Measurements from ENCODE around the gene ASTN2.
"Not testable (repeated sequence)": the region's sequence is repeated elsewhere in the genome, so short reads cannot be mapped to it uniquely, and the experiment has no call there.

ASTN2 gene

DNA sequence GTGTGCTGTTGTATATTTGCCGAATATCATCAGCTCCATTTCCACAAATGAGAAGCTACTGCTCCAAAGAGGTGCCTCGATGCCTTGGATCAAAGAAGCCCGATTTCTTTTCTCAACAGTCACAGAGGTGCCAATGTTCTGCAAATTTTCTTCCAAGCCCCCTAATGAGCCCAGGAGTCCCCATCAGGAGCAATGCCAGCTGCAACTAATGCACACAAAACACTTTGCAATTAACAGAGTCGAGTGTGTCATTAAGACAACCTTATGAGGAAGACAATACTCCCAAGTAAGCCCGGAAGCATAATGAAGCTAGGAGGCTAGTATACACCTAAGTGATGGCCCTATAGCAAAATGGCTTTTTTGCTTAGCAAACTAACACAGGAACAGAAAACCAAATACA, 480.7 kb downstream of the ASTN2 start:
- DNase-seq (ENCODE audit: low read depth in 1 of 2, low spot score in 1 of 2) = no peak

DNA sequence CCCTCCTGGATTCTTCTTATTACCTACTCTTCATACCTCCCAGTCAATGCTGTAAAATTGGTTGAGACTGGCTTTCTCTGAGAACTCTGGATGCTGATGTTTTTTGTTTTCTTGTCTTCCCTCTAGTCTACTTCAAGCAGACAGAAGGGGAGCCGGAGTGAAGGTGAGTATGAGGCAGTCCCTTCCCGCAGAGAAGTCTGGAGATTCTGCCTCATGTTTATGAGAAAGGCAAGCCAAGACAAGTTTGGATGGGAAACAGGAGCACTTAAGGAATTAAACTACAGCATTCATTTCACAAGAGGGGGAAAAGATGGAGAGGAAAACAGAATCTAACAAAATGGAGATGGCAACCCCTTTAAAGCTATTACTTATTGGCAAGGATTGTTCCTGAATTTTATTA, 481.6 kb downstream of the ASTN2 start:
- no peak for DNase-seq (ENCODE audit: low read depth in 1 of 2, low spot score in 1 of 2)

DNA sequence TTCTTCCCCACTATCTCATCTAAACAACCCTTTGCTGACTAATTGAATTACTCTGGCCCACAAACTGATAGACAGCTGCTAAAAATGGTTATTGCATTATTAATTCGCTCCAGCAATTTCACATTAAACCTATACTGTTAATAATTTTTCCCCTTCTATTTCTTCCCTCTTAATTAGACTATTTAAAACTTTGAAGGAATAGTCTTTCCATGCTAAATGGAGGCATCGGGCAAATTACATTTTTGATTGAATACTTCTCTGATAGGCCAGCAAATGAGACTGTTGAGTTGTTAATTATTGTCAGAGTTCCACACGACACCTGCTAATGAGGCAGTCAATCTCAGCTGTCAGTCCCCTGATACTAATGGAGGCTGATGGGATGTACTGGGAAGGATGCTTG, 485.2 kb downstream of the ASTN2 start:
- DNase-seq (ENCODE audit: low read depth in 1 of 2, low spot score in 1 of 2) = no peak

DNA sequence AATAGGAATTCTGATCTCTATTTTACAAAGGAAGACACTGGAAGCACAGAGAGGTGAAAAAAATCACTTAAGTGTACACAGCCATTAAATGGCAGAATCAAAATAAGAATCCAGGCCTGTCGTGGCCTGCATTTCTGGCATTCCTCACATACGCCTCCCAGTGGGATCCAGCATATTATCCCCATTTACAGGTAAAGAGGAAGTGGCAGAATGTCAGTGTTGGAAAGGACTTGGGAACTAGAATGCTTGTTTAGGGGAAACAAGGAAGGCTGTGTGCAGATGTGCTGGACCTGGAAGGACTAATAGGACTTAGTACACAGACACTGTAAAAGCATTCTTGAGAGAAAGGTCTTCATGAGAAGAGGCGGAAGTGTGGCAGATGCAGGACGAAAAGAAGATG, 486.0 kb downstream of the ASTN2 start:
- DNase-seq (ENCODE audit: low read depth in 1 of 2, low spot score in 1 of 2) = no peak

DNA sequence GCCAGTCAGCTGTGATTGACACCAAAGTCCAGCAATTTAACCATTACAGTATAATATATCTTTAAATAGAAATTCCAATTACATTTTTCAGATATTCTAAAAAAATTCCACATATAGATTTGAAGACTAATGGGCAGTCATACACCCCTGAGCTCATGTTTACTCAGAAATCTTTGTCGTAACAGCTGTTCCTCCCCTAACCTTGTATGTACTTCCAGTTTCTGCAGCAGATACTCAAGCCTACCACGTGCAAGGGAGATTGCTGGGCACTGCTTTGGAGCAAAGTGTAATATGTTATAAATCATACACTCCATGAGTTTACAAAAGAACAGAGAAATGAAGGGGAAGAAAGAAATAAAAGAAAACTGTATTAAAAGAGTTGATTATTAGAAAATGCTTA, 486.6 kb downstream of the ASTN2 start:
- DNase-seq (ENCODE audit: low read depth in 1 of 2, low spot score in 1 of 2) = no peak

DNA sequence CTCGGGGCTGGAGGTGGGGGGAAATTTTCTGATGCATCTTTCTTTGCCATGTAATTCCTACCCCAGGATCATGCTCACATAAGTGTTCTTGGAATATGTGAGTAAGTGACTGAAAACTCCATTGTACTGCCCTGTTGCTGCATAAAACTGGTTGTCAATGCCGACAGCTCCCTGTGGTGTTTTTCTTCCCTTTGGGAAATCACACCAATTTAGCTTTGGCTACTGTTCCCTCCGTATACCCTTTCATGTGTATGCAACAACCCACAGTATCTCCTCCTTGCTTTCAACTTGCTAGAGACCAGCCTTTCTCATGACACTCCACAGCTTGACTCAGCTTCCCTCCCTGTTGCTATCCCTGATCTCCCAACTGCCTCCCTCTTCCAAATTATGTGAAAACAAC, 487.1 kb downstream of the ASTN2 start:
- no peak for DNase-seq (ENCODE audit: low read depth in 1 of 2, low spot score in 1 of 2)

DNA sequence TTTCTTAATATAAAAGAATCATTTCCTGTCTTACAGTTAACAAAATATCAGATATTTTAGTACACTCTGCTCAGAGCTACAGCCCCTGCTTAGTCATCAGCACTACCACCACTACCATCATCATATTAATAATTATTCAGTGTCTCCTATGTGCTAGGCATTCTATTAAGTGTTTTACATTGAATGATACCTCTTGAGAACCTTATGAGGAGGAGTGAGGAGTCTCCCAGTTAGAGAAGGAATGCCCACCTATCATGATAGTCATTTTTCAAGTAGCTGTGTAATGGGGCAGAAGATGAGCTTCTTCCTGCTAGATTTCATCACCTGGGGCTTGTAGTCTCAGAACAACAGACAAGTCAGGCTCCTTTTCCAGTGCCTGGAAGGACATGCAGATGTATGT, 489.7 kb downstream of the ASTN2 start:
- no peak for DNase-seq (ENCODE audit: low read depth in 1 of 2, low spot score in 1 of 2)

DNA sequence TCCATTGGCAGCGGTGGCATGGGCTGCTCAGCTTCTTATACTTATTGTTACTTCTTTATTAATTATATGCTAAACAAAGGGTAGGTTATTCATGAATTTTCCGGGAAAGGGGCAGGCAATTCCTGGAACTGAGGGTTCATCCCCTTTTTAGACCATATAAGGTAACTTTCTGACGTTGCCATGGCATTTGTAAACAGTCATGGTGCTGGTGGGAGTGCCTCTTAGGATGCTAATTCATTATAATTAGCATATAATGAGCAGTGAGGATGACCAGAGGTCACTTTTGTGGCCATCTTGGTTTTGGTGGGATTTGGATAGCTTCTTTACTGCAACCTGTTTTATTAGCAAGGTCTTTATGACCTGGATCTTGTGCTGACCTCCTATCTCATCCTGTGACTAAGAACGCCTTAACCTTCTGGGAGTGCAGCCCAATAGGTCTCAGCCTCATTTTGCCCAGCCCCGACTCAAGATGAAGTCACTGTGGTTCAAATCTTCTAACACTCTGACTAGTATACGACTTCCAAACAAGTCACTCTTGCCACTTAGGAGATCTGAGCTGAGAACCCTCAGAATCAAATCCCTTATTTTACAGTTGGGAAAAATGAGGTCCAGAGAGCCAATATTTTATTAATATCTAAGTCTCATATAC, 490.3 kb downstream of the ASTN2 start:
- DNase-seq (ENCODE audit: low read depth in 1 of 2, low spot score in 1 of 2) = no peak

DNA sequence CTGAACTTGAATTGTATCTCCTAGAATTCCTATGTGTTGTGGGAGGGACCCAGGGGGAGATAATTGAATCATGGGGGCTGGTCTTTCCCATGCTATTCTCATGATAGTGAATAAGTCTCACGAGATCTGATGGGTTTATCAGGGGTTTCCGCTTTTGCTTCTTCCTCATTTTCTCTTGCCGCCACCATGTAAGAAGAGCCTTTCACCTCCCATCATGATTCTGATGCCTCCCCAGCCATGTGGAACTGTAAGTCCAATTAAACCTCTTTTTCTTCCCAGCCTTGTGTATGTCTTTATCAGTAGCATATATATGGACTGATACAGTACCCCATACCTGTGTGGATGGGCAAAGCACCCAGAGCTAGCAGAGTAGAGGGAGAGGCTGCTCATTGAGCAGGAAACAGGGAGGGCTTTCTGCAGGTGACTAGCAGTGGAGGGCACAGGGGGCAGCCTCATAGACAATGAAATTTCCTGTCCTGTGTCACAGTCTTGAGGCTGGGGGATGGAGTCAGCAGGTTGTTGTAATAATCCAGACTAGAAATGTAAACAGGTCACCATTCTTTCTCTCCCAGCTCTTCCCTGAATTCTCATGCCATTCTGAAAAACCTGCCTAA, 496.9 kb downstream of the ASTN2 start:
- not testable (repeated sequence) for DNase-seq (ENCODE audit: low read depth in 1 of 2, low spot score in 1 of 2)

DNA sequence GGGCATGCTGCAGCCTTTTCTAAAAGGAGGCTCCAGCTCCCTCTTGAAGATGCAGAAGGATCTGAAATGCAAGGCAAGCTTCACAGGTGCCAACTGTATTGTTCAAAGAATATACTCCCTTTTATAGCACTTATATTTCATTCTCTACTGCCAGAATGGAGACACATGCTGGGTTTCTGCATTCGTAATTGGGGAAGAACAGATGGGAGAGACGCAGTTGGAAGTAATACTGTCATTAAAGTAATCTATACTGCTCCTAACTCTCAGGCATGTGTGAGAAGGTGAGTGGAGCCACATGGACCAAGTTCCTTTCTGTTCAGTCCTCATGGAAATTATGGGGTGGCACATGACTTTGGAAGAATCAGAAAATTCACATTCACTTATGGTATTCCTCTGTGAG, 501.3 kb downstream of the ASTN2 start:
- DNase-seq (ENCODE audit: low read depth in 1 of 2, low spot score in 1 of 2) = no peak

DNA sequence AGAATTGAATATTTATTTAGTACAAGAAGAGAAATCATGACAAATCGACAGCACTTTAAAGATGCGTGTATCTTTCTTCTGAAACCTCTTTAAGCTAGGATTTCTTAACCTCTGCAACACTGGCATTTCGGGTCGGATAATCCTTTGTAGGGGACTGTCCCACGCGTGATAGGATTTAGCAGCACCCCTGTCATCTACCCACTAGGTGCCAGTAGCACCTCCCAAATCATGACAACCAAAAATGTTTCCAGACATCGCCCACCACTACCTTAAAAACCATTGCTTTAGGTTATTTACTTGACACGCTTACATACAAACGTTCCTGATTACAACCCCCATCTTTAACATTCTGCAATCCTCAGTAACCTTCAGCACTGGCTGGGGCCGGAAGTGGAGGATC, 504.7 kb downstream of the ASTN2 start:
- DNase-seq (ENCODE audit: low read depth in 1 of 2, low spot score in 1 of 2) = no peak

DNA sequence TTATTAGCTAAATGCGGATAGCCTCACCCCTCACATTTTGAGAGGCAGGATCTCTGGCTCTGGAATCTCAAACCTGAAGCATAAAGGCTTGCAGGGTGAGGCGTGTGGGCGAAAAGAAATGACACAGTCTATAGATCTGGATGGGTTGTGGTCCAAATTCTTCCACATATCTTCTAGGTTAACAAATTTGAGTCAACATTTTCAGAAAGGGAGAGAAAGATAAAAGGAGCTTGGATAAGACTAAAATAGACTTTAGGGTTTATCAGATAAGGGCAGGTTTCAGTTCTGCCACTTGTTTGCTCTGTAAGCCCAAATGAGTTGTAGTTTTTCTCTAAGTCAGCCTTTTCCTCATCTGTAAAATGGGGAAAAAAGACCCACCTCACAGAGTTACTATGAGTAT, 506.9 kb downstream of the ASTN2 start:
- DNase-seq (ENCODE audit: low read depth in 1 of 2, low spot score in 1 of 2) = no peak

DNA sequence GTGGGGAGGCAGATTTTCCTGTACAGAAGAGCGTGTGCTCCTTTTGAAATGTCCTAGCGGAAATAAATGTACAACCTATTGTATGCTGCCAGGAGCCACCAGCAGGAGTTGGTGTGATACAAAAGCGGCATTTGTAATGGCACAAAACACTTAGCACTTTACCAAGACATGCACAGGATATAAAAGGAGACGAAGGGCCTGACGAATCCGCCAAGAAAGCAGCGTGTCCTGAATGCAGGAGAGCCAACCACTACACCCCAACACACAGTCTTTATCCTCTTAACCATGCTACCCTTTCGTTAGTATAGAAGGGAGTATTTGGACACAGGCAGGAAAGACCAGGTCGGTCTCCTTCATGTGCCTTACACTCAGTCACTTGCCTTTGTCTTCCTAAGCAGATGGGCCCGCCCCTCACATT, 509.7 kb downstream of the ASTN2 start:
- no peak for DNase-seq (ENCODE audit: low read depth in 1 of 2, low spot score in 1 of 2)

DNA sequence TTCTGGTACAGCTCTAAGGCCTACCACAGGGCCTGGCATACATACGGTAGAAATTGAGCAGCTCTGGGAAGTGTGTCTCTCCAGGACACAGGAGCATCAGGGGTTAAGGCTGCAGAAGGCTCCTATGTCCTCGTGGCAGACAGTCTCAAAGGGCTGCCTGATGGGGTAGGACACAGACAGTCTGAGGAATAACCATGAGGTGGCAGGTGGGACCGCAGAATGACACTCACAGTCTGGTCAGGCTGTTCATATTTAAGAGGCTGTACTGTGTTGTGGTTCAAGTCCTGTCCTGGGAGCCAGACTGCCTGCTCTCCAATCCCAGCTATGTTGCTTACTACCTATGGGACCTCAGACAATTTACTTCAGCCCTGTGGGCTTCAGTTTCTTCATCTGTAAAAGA, 510.7 kb downstream of the ASTN2 start:
- no peak for DNase-seq (ENCODE audit: low read depth in 1 of 2, low spot score in 1 of 2)

DNA sequence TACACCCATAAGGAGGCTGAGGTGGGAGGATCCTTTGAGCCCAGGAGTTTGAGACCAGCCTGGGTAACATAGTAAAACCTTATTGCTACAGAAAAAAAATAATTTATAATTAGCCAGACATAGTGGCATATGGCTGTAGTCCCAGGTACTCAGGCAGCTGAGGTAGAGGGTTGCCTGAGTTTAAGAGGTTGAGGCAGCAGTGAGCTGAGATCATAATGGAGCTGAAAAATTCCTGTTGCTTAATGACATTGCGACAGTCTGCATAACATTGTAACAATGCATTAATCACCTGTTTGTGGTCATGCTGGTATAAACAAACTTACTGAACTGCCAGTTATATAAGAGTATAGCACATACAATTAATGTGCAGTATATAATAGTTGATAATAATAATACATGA, 513.6 kb downstream of the ASTN2 start:
- DNase-seq (ENCODE audit: low read depth in 1 of 2, low spot score in 1 of 2) = no peak

DNA sequence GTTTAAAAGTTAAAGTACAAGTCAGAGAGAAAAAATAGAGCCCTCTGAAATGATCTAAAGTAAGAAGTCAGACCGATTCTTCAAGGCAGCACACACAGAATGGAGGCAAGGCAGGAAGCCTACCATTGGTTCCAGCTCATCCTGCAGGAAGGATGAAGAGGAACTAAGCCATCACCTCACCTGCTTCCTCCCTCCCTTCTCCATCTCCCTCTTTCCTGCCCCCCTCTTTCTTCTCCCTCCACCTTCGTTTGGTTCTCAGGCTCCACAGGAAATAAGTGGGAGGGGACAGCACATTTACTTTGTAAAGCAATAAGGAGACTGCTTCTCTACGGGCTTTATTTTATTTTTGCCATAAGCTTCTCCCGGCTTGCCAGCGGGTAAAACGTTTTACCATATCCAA, 514.3 kb downstream of the ASTN2 start:
- no peak for DNase-seq (ENCODE audit: low read depth in 1 of 2, low spot score in 1 of 2)

DNA sequence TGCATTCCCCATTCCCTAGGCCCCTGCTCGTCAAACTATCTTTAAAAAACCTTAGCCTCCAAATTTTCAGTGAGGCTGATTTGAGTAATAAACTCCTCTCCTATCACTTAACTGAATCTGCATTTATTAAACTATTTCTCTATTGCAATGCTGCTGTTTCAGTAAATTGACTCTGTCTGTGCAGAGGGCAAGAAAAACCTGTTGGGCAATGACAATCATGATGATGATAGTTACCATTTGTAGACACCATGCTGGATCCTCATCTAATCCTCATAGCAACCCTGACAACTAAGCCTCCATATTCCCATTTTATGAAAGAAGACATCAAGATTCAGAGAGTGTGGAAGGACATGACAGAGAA, 514.9 kb downstream of the ASTN2 start:
- DNase-seq (ENCODE audit: low read depth in 1 of 2, low spot score in 1 of 2) = no peak

DNA sequence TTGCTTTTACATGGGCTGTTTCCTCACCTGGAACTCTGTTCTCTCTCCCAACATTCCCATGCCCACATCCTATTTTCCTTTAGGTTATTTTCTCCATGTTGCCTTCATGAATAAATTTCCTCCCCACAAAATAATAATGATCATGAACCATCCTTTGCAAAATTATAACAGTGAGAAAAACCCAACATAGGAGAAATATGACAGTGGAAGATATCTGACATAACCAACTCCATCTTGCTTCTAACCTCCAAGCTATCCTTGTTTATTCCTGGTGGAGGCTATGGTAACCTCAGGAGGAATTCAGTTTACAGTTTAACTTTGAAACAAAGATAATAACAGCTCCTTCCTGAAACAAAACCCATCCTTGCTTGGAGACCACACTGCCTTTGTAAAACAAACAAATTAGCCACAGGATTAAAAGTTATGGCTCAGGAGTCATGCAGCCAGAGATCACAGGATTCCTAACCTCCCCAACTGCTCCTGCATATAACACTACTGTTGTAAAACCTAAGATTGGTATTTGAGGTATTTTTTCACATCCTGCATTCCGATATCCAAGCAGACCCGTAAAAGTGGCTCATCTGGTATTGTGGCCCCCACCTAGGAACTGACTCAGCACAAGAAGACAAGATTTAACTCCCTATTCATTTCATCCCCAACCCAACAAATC, 515.4 kb downstream of the ASTN2 start:
- DNase-seq (ENCODE audit: low read depth in 1 of 2, low spot score in 1 of 2) = no peak

DNA sequence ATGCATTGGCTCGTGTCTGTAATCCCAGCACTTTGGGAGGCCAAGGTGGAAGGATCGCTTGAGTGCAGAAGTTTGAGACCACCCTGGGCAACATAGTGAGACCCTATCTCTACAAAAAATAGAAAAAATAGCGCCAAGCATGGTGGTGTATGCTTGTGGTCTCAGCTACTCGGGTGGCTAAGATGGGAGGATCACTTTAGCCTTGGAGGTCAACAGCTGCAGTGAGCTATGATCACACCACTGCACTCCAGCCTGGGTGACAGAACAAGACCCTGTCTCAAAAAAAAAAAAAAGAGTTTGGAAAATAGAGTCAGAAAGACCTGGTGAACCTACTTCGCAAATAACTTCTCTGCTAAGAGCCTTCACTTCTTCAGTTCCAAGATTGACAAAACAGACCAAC, 516.7 kb downstream of the ASTN2 start:
- not testable (repeated sequence) for DNase-seq (ENCODE audit: low read depth in 1 of 2, low spot score in 1 of 2)

DNA sequence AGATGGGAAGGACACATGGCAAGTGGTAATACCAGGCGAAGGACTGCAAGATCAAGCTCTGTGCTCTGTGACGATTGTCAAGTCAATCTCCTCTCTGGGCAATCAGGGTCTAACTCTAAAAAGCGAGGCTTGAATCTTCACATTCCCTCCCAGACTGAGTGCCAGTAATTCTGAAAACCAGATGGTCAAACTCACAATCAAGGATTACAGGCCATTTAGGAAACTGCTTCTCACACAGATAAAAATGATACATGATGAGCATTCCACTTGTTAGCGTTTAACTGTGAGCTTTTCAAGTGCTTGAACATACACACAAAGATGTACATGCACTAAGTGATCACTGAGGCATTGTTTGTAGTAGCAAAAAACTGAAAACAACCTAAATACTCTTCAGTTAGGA, 517.7 kb downstream of the ASTN2 start:
- DNase-seq (ENCODE audit: low read depth in 1 of 2, low spot score in 1 of 2) = no peak

DNA sequence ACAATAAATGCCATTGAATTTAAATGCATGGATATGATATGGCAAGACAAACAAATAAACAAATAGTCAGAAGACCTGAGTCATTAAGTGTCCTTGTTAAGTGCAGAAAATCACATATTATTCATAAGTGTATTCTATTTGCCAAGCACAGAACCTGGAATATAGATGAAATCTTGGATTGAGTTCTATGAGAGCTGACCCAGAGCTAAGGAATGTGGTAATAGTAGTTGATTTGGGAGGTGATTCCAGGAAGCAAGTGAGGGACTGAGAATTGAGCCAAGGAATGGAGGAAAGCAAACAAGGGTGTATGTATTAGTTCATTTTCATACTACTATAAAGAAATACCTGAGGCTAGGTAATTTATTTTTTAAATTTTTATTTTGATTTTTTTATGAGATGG, 518.9 kb downstream of the ASTN2 start:
- DNase-seq (ENCODE audit: low read depth in 1 of 2, low spot score in 1 of 2) = no peak

DNA sequence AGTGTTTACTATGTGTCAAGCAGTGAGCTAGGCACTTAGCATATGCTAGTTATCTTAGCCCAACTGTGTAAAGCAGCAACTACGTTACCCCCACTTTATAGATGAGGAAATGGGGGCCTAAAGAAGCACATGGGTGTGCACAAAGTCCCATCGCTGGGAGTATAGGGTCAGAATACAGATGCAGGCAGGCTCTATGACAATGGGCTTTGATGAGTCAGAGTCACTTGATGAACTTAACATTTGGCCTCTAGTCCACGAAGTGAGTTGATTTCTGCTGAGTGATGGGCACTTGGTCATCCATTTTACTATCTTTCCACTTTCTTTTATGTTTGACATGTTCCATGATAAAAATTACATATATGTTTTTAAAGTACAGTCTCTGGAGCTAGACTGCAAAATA, 523.4 kb downstream of the ASTN2 start:
- DNase-seq (ENCODE audit: low read depth in 1 of 2, low spot score in 1 of 2) = no peak

DNA sequence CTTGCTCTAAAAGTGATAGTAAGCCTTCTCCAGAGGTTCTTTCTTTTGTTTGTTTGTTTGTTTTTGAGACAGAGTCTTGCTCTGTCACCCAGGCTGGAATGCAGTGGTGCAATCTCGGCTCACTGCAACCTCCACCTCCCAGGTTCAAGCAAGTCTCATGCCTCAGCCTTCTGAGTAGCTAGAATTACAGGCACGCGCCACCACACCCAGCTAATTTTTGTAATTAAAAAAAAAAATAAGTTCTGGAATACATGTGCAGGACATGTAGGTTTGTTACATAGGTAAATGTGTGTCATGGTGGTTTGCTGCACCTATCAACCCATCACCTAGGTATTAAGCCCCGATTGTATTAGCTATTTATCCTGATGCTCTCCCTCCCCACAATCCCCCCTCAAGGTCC, 526.4 kb downstream of the ASTN2 start:
- DNase-seq (ENCODE audit: low read depth in 1 of 2, low spot score in 1 of 2) = not testable (repeated sequence)

Measured in stimulated activated CD4-positive, alpha-beta T cell treated with anti-CD3 and anti-CD28 coated beads, Interleukin-15, amount 100 ng/mL, for 1 hour (primary cell).